HG03354 (cell line): ENCODE results near the gene ZNF341.
"Not testable (repeated sequence)": the region's sequence is repeated elsewhere in the genome, so short reads cannot be mapped to it uniquely, and the experiment has no call there.

ENCODE experiments used
- ATAC-seq: cut with Tn5 transposase; IDR thresholded peaks from one replicate; pipeline ENCODE4 v1.9.1; 2021; ENCODE audit warnings: mild to moderate bottlenecking; ENCODE audit not compliant: unreplicated experiment, poor library complexity, severe bottlenecking

Gene ZNF341

DNA sequence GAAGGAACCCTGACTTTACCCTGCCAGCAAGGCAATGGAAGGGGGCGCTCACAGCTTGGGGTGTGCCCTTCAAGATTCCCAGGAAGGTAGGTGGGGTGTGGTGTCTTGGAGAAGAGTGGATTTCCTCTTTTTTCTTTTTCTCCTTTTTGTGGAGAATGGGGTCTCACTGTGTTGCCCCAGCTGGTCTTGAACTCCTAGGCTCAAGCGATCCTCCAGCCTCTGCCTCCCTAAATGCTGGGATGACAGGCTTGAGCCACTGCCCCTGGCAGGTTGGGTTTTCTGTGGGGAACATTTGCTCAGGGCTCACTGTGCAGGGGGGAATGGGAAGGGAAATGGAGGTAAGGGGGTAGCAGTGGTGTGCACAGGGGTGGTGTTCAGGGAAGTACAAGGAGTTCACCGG lies 4.0 kb upstream of the ZNF341 start:
- ATAC-seq, result no peak

GRCh38 chr20:33728463-33728862 lies 3.3 kb upstream of the ZNF341 start:
- no peak for ATAC-seq

DNA sequence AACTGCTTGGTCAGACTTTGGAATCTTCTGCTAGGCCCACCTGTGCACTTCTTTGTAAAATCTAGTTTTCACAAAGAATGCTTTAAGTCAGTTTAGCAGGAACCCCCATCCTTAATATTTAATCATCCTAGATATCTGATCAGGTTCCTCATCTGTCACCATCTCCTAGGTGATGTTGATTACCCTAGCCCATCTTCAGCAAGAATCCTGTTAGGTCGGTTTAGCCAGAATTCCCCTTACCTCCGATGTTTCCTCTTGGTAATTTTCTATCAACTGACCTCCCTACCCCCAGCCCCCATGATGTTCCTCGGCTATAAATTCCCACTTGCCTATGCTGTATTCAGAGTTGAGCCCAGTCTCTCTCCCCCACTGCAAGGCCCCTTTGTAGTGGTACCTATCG lies 2.7 kb upstream of the ZNF341 start:
- no peak for ATAC-seq

GRCh38 chr20:33730946-33731692 lies 677 bp upstream of the ZNF341 start:
- no peak for ATAC-seq

DNA sequence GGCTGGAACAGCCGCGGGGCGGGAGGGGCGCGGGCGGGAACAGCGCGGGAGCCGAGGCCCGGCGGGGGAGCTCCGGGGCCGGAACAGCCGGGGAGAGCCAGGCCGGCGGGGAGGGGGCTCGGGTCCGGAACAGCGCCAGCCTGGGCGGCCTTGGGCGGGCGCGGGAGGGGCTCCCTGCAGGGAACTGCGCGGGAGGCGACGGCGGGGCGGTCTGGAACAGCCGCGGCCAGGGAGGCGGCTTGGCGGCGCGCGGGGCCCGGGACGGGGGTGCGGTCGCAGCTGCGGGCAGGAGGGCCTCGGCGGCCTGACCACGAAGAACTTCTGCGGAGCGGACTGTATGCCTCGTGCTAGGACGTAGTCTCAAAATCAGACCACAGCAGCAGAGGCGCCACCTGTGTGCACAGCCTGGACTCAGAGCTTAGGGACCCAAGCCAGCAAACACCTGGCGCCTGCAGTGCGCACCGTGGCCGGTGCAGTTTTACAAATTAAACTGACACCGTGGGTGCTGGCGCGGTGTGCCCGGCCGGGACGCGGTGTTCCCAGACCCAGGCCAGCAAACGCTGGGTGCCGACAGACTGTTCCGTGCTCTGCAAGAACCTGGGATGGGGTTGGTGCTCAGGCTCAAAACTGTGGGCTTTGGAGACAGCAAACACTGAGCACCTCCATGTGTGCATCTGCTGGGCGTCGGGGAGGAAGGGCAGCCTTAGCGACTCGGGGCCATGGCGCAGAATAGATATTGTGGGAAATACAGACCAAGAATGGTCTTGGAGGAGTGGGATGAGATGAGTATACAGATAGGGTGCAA lies 572 bp downstream of the ZNF341 start:
- ATAC-seq, result peak; percentile 61

DNA sequence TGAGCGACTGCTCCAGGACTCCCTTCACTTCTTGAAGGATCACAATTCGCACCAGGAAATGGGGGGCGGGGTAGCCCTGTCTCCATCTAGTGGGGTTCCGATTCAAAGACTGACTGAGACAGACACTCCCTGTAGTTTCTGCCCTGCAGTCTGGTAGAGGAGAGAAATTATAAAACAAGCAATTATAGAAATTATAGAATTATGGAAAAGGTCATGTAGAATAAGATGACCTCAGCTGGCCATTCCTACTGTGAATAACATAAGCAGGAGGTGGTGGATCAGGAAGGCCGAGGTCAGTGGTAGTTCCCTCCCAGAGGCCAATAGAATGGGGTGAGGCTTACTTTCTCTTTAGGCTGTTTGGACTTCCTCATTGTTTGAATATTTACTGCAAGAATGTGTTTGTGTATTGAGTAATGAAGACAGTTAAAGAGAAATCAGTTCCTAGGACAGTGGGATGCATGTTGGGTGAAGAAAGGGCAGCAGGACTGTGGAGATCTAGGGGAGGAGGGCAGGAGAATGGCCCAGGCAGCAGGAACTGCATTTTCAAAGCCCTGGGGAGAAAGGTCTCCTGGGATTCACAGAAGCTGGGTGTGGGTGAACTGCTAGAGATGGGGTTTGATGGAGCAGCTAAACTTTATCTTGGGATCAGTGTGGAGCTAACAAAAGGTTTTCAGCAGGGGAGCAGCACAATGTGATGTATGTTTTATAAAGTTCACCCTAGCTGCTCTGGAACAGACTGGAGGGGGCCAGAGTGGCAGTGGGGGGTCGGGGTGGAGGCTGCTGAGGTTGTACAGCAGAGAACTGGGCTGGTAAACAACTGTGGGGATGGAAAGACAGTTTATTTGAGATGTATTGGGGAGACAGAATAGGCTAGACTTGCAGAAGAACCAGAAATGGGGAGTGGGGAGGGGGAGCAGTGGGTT lies 2.1 kb downstream of the ZNF341 start:
- no peak for ATAC-seq

DNA sequence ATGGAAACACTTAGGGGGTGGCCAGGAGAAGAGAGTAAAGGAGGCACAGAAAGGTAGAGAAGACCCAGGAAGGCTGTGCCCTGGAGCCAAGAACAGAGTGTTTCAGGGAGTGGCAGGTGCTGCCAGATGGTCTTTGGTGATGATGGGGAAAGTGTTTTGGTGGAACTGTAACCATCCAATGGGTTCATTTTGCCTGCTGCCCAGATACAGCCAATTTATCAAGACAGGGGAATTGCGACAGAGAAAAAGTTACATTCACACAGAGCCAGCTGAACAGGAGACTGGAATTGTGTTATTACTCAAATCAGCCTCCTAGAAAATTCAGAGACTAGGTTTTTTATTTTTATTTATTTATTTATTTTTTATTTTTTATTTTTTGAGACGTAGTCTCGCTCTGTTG lies 5.2 kb downstream of the ZNF341 start:
- ATAC-seq, result no peak

GRCh38 chr20:33739493-33739892 lies 7.7 kb downstream of the ZNF341 start:
- ATAC-seq, result no peak

GRCh38 chr20:33740189-33740588 lies 8.4 kb downstream of the ZNF341 start:
- no peak for ATAC-seq

- no peak for ATAC-seq
Measured at GRCh38 chr20:33744181-33744580, 12.4 kb downstream of the ZNF341 start.

GRCh38 chr20:33744773-33745385 lies 13.1 kb downstream of the ZNF341 start:
- no peak for ATAC-seq

GRCh38 chr20:33746325-33746998 lies 14.7 kb downstream of the ZNF341 start:
- no peak for ATAC-seq

- ATAC-seq, result no peak
Measured at GRCh38 chr20:33751775-33752174, 20.0 kb downstream of the ZNF341 start.

DNA sequence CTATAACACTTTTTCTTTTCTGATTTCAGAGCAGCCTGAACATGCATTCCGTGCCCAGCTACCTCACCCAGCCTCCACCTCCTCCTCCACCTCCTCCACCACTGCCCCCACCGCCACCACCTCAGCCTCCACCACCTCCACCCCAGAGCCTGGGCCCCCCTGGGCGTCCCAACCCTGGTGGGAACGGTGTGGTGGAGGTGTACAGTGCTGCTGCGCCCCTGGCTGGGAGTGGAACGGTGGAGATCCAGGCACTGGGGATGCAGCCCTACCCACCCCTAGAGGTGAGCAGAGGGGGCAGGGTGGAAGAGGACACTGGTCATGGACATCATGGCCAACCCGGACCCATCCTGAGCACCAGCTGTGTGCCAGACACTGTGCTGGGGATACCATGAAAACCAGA lies 21.3 kb downstream of the ZNF341 start:
- no peak for ATAC-seq

- no peak for ATAC-seq
Measured at GRCh38 chr20:33753763-33754162, 22.0 kb downstream of the ZNF341 start.

GRCh38 chr20:33755936-33756490 lies 24.2 kb downstream of the ZNF341 start:
- not testable (repeated sequence) for ATAC-seq

- ATAC-seq, result no peak
Measured at GRCh38 chr20:33757046-33757445, 25.2 kb downstream of the ZNF341 start.

GRCh38 chr20:33757458-33757857 lies 25.7 kb downstream of the ZNF341 start:
- no peak for ATAC-seq

DNA sequence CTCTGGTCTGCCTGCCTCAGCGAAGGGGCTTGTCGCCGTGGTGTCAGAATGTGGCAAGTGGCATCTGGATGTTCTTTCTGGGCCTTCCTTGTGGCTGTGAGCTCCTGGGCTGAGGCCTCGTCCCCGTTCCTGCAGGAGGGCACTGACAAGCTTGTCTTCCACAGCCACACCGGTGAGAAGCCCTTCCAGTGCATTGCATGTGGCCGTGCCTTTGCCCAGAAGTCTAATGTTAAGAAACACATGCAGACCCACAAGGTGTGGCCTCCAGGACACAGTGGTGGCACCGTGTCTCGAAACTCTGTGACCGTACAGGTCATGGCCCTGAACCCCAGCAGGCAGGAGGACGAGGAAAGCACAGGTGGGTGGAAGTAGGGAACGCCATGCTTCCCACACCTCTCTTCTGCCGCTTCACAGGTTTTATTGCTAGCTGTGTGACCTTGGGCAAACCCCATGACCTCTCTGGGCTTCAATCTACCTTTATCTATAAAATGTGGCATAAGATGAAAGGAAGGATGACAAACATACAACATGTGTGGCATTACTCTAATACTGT lies 30.0 kb downstream of the ZNF341 start:
- ATAC-seq, result no peak
